ENCODE measurements around the gene CDKAL1.

The CDKAL1 gene

GRCh38 chr6:21103626-21104224 lies 569.5 kb downstream of the CDKAL1 start:
- DNase-seq (ENCODE audit: low read depth): no peak

GRCh38 chr6:21104288-21104687 lies 570.0 kb downstream of the CDKAL1 start:
- no peak for DNase-seq (ENCODE audit: low read depth)

GRCh38 chr6:21107796-21108195 lies 573.5 kb downstream of the CDKAL1 start:
- DNase-seq (ENCODE audit: low read depth): no peak

- DNase-seq (ENCODE audit: low read depth): peak; percentile 79
Measured at GRCh38 chr6:21109391-21110178, 575.3 kb downstream of the CDKAL1 start.

- no peak for DNase-seq (ENCODE audit: low read depth)
Measured at GRCh38 chr6:21110684-21111083, 576.4 kb downstream of the CDKAL1 start.

GRCh38 chr6:21111093-21111725 lies 577.0 kb downstream of the CDKAL1 start:
- DNase-seq (ENCODE audit: low read depth): no peak

GRCh38 chr6:21115111-21115510 lies 580.9 kb downstream of the CDKAL1 start:
- peak; percentile 57 for DNase-seq (ENCODE audit: low read depth)

- DNase-seq (ENCODE audit: low read depth): no peak
Measured at GRCh38 chr6:21116736-21117135, 582.5 kb downstream of the CDKAL1 start.

GRCh38 chr6:21118216-21118780 lies 584.0 kb downstream of the CDKAL1 start:
- DNase-seq (ENCODE audit: low read depth): no peak

GRCh38 chr6:21121636-21122136 lies 587.4 kb downstream of the CDKAL1 start:
- DNase-seq (ENCODE audit: low read depth): no peak

- DNase-seq (ENCODE audit: low read depth): no peak
Measured at GRCh38 chr6:21123507-21124436, 589.5 kb downstream of the CDKAL1 start.

- DNase-seq (ENCODE audit: low read depth): no peak
Measured at GRCh38 chr6:21128601-21129000, 594.3 kb downstream of the CDKAL1 start.

GRCh38 chr6:21131406-21131805 lies 597.1 kb downstream of the CDKAL1 start:
- no peak for DNase-seq (ENCODE audit: low read depth)

- no peak for DNase-seq (ENCODE audit: low read depth)
Measured at GRCh38 chr6:21132446-21132845, 598.2 kb downstream of the CDKAL1 start.

- no peak for DNase-seq (ENCODE audit: low read depth)
Measured at GRCh38 chr6:21132856-21133838, 598.9 kb downstream of the CDKAL1 start.

GRCh38 chr6:21133901-21134300 lies 599.6 kb downstream of the CDKAL1 start:
- no peak for DNase-seq (ENCODE audit: low read depth)

GRCh38 chr6:21134356-21134755 lies 600.1 kb downstream of the CDKAL1 start:
- DNase-seq (ENCODE audit: low read depth): no peak

- DNase-seq (ENCODE audit: low read depth): no peak
Measured at GRCh38 chr6:21135484-21136013, 601.3 kb downstream of the CDKAL1 start.

GRCh38 chr6:21137700-21138335 lies 603.6 kb downstream of the CDKAL1 start:
- DNase-seq (ENCODE audit: low read depth): peak; percentile 23
